Ovary (tissue), 9 donors: ENCODE measurements around the gene PASK. TPM values are rescaled to one million over a fixed set of nuclear protein-coding genes. Genes with fewer than 3 reads are reported as not detected.

Experiments used
- DNase-seq, 5 donors: peaks; one replicate each; pipeline ENCODE4 v3.0.0-alpha.2; 2019 to 2020
- H3K27ac ChIP-seq, 2 donors: fragments of 200-600 bp; one replicate each; pipeline versions ENCODE4 v1.5.1 to v1.8.0; 2019 to 2022
- H3K27me3 ChIP-seq: fragments of 200-600 bp; one replicate; pipeline ENCODE4 v1.8.0; 2022
- H3K36me3 ChIP-seq: fragments of 200-600 bp; sonication (generic); one replicate; pipeline ENCODE4 v1.5.1; 2019
- H3K4me1 ChIP-seq: one replicate; pipeline ENCODE4 v1.8.1; 2013; ENCODE audit warnings: mild to moderate bottlenecking, moderate library complexity; ENCODE audit not compliant: insufficient read depth
- H3K4me3 ChIP-seq: fragments of 200-600 bp; sonication (generic); one replicate; pipeline ENCODE4 v1.5.1; 2017
- H3K9me3 ChIP-seq, 2 donors: fragments of 200-600 bp in 1 of 2; sonication (generic) in 1 of 2; one replicate each; pipeline versions ENCODE4 v1.5.1 to v1.8.1; 2013 to 2019; ENCODE audit warnings: mild to moderate bottlenecking in 1 of 2, moderate library complexity in 1 of 2
- CTCF ChIP-seq, 3 donors: fragments of 450-650 bp in 2 of 3; fragments of 200-600 bp in 1 of 3; IDR thresholded peaks; one replicate each; pipeline versions ENCODE4 v1.5.1 to v1.8.0; 2016 to 2022; ENCODE audit warnings: antibody characterized with exemption in 3 of 3, mild to moderate bottlenecking in 1 of 3
- EP300 ChIP-seq: sonication (generic); formaldehyde crosslinking; IDR thresholded peaks from one replicate; pipeline ENCODE4 v1.6.1; 2017; ENCODE audit warnings: antibody characterized with exemption
- POLR2A ChIP-seq: fragments of 450-650 bp; IDR thresholded peaks from one replicate; pipeline ENCODE4 v1.6.1; 2017; ENCODE audit warnings: antibody characterized with exemption, mild to moderate bottlenecking, moderate library complexity
- WGBS, 3 donors: extraction: QIAGEN DNeasy Blood & Tissue Kit in 1 of 3; methylation state at CpG; one replicate each; pipeline versions ENCODE4 v1.1.5 to v1.1.7; 2013 to 2017; 5-methylcytosine and 5-hydroxymethylcytosine counted together
- intact Hi-C, 4 donors: fragments of 100-400 bp; cut with DNase I; formaldehyde crosslinking; loops; one replicate each; pipeline versions ENCODE4 v1.11.0 to v1.15.1; 2022 to 2023
- polyA plus RNA-seq, 2 donors: library from polyadenylated mRNA; stranded (reverse); fragments of 200-250 nt in 1 of 2; fragments of 350-450 nt in 1 of 2; fragmentation: Illumina TruSeq in 1 of 2; extraction: RNeasy Lipid Tissue Mini Kit (QIAGEN cat#74804) in 1 of 2; gene quantifications; one replicate each; pipeline ENCODE4 v1.2.3, GENCODE V29; 2013 to 2014
- total RNA-seq, 7 donors: library from RNA; depleted of rRNA in 2 of 7; stranded (reverse); fragments of >200 nt in 2 of 7; fragmentation: NEBNext Ultra II Directional in 3 of 7; extraction: Animal tissue kit (Norgen Biotek cat#: 25700) in 3 of 7; gene quantifications; one replicate each; pipeline versions ENCODE4 v1.1.0 to v1.2.4, GENCODE V29; 2016 to 2023
- donor health status: DM: no; HTN: no; CAD: no; lungs with moderate emphysema.
- donor health status: DM: no; HTN: no; CAD: no.
- donor health status: Bipolar disorder and iron deficiency.
- donor health status: DM: yes; HTN: yes; CAD: no.
- donor health status: DM: no; HTN: no; CAD: no.
- donor health status: DM: yes; HTN: yes; CAD: no.

The PASK gene
- total and polyA plus RNA-seq, 9 donors, result 2.4 to 13.4 (median 7.4) TPM

GRCh38 chr2:241159116-241159515 is 9.8 kb upstream of the PASK start:
- no peak for TF ChIP-seq EP300
- TF ChIP-seq CTCF (IDR thresholded peaks at IDR 0.05), result no peak
- no peak for TF ChIP-seq POLR2A
- Histone ChIP-seq H3K4me1 (peaks cover 10% of the 10 kb centered on the region), H3K27me3 (no peaks in the 10 kb centered on the region), H3K36me3 (no peaks in the 10 kb centered on the region), H3K27ac (no peak overlapping the region), H3K4me3 (no peak overlapping the region), H3K9me3 (no peaks in the 10 kb centered on the region)
- 94 to 98% (median 95%) methylated on average over 5 of the region's 5 CpGs for WGBS, 3 donors
- DNase-seq, result no peak
- intact Hi-C loops, result no loop called here

GRCh38 chr2:241158546-241158900 is 9.3 kb upstream of the PASK start:
- Histone ChIP-seq H3K4me1 (peaks cover 10% of the 10 kb centered on the region), H3K27ac (no peak overlapping the region), H3K9me3 (no peaks in the 10 kb centered on the region), H3K27me3 (no peaks in the 10 kb centered on the region), H3K4me3 (no peak overlapping the region), H3K36me3 (no peaks in the 10 kb centered on the region)
- no peak for DNase-seq
- WGBS, 3 donors, result 86 to 96% (median 87%) methylated on average over 8 of the region's 8 CpGs
- intact Hi-C loops, result no loop called here
- TF ChIP-seq CTCF (IDR thresholded peaks at IDR 0.05) (no peak), EP300 (no peak), POLR2A (no peak)

GRCh38 chr2:241157841-241158545 is 8.7 kb upstream of the PASK start:
- Histone ChIP-seq H3K27me3 (no peaks in the 10 kb centered on the region), H3K27ac (no peak overlapping the region), H3K4me1 (peaks cover 10% of the 10 kb centered on the region), H3K9me3 (no peaks in the 10 kb centered on the region), H3K4me3 (no peak overlapping the region), H3K36me3 (no peaks in the 10 kb centered on the region)
- 92 to 94% (median 93%) methylated on average over 9 of the region's 9 CpGs for WGBS, 3 donors
- no peak for DNase-seq
- TF ChIP-seq POLR2A (no peak), CTCF (IDR thresholded peaks at IDR 0.05) (no peak), EP300 (no peak)
- intact Hi-C loops, result no loop called here

GRCh38 chr2:241156971-241157441 is 7.7 kb upstream of the PASK start:
- no peaks in the 10 kb centered on the region for H3K27me3 ChIP-seq
- H3K27ac ChIP-seq, result no peak overlapping the region
- no peaks in the 10 kb centered on the region for H3K9me3 ChIP-seq
- intact Hi-C loops, result no loop called here
- TF ChIP-seq EP300 (no peak), POLR2A (no peak)
- H3K4me3 ChIP-seq, result no peak overlapping the region
- no peaks in the 10 kb centered on the region for H3K36me3 ChIP-seq
- no peak for DNase-seq
- WGBS, 3 donors, result 53 to 72% (median 63%) methylated on average over 5 of the region's 5 CpGs
- peaks cover 7% of the 10 kb centered on the region for H3K4me1 ChIP-seq

- intact Hi-C loops, result no loop called here
- no peaks in the 10 kb centered on the region for H3K36me3 ChIP-seq
- H3K4me1 ChIP-seq, result no peaks in the 10 kb centered on the region
- DNase-seq, result no peak
- H3K4me3 ChIP-seq, result no peak overlapping the region
- 46 to 57% (median 49%) methylated on average over 1 of the region's 1 CpG for WGBS, 3 donors
- TF ChIP-seq CTCF (IDR thresholded peaks at IDR 0.05) (no peak), POLR2A (no peak), EP300 (no peak)
- no peak overlapping the region for H3K27ac ChIP-seq
- H3K9me3 ChIP-seq, result no peaks in the 10 kb centered on the region
- no peaks in the 10 kb centered on the region for H3K27me3 ChIP-seq
Observed at GRCh38 chr2:241155936-241156335, 6.7 kb upstream of the PASK start.
